ENCODE data around the gene TYK2. TPM values are rescaled to one million over a fixed set of nuclear protein-coding genes. Genes with fewer than 3 reads are reported as not detected.
A peak's percentile ranks its signal among the peaks of the same experiment; 100 is the strongest.
"Not testable (repeated sequence)": the region's sequence is repeated elsewhere in the genome, so short reads cannot be mapped to it uniquely, and the experiment has no call there.

The TYK2 gene
- total RNA-seq, 1 donor from 2014 or later: 131 TPM

GRCh38 chr19:10404888-10405820 lies 24.8 kb upstream of the TYK2 start:
- Mint-ChIP-seq H3K4me1 (ENCODE audit: unreplicated experiment) (peaks cover 18% of the 10 kb centered on the region), H3K9me3 (no peaks in the 10 kb centered on the region), H3K36me3 (no peaks in the 10 kb centered on the region), H3K27ac (peak overlapping the region; percentile 96), H3K27me3 (peaks cover 55% of the 10 kb centered on the region), H3K4me3 (peak overlapping the region; percentile 95)
- no peak for DNase-seq (ENCODE audit: extremely low spot score, unreplicated experiment)
- TF ChIP-seq CTCF (conservative IDR thresholded peaks at IDR 0.05): no peak

DNA sequence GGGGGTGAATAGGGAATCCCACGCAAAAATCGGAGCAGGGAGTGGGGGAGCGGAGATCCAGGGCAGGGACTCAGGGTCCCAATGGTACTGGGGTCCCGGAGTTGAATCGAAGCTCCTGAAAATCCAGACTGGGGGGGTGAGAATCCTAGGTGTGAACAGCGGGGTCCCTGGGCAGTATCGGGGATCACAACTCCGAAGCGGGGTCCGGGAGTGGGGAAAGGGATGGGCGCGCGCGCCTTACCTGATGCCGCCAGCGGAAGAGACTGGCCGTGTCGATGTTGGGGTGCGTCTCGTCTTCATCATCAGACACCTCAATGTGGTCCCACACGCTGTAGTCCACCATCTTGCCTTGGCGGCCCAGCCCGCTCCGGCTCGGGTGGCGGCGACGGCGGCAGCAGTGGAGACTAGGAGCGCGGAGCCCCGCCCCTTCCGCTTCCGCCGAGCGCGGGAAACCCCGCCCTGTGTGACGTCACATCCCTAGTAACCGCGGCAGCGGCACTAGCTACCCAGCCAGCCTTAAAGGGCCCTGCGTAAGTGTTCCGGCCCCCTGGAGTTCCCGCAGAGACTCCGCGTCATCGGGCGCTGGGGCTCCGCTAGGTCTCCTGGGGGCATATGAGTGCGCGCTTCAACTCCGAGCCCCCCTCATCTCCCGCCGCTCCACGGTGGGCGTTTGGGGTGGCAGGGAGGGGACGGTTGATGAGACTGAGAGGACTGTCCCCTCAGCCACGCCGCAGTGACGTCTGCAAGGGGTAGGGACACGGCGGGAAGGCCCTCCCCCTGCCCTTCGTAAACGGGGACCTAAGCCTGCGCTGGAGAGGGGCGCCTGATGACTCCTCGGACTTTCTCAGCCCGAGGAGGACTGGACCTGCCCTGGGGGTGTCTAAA lies 23.0 kb upstream of the TYK2 start, which contains the start of gene CDC37:
CDC37 (minus strand) TSS at position 406 of the 885 bp plus-strand sequence; CDS start at position 343, 63 bp downstream.
- H3K4me1 Mint-ChIP-seq (ENCODE audit: unreplicated experiment): peaks cover 18% of the 10 kb centered on the region
- peak within 1 kb of the TSS; percentile 95 for H3K4me3 Mint-ChIP-seq
- no peaks in the 10 kb centered on the region for H3K9me3 Mint-ChIP-seq
- no peak for TF ChIP-seq CTCF (conservative IDR thresholded peaks at IDR 0.05)
- peak; percentile 99 for DNase-seq (ENCODE audit: extremely low spot score, unreplicated experiment)
- H3K27me3 Mint-ChIP-seq: peaks cover 39% of the 10 kb centered on the region
- H3K36me3 Mint-ChIP-seq: no peaks in the 10 kb centered on the region
- peak within 1 kb of the TSS; percentile 96 for H3K27ac Mint-ChIP-seq

- peaks cover 31% of the 10 kb centered on the region for H3K27me3 Mint-ChIP-seq
Measured at GRCh38 chr19:10402441-10403038, 22.2 kb upstream of the TYK2 start.

GRCh38 chr19:10399878-10400277 lies 19.5 kb upstream of the TYK2 start:
- Mint-ChIP-seq H3K27me3 (peaks cover 8% of the 10 kb centered on the region), H3K4me3 (no peak overlapping the region), H3K27ac (no peak overlapping the region), H3K9me3 (no peaks in the 10 kb centered on the region), H3K36me3 (no peaks in the 10 kb centered on the region), H3K4me1 (ENCODE audit: unreplicated experiment) (peaks cover 14% of the 10 kb centered on the region)
- TF ChIP-seq CTCF (conservative IDR thresholded peaks at IDR 0.05): no peak
- DNase-seq (ENCODE audit: extremely low spot score, unreplicated experiment): no peak

More at GRCh38 chr19:10402441-10403038, 22.2 kb upstream of the TYK2 start:
- peak overlapping the region; percentile 95 for H3K4me3 Mint-ChIP-seq
- H3K4me1 Mint-ChIP-seq (ENCODE audit: unreplicated experiment): peaks cover 18% of the 10 kb centered on the region
- H3K9me3 Mint-ChIP-seq: no peaks in the 10 kb centered on the region
- DNase-seq (ENCODE audit: extremely low spot score, unreplicated experiment): no peak
- no peaks in the 10 kb centered on the region for H3K36me3 Mint-ChIP-seq
- peak overlapping the region; percentile 96 for H3K27ac Mint-ChIP-seq
- TF ChIP-seq CTCF (conservative IDR thresholded peaks at IDR 0.05): no peak

- H3K27ac Mint-ChIP-seq; H3K4me3 Mint-ChIP-seq; H3K9me3 Mint-ChIP-seq; H3K36me3 Mint-ChIP-seq; H3K27me3 Mint-ChIP-seq; DNase-seq (ENCODE audit: extremely low spot score, unreplicated experiment): not testable (repeated sequence)
- peaks cover 14% of the 10 kb centered on the region for H3K4me1 Mint-ChIP-seq (ENCODE audit: unreplicated experiment)
Measured at GRCh38 chr19:10399340-10399739, 19.0 kb upstream of the TYK2 start.

Data from type B pancreatic cell (in vitro differentiated cells).